Osteoblast (primary cell): ENCODE data around the gene DLG2. TPM values are rescaled to one million over a fixed set of nuclear protein-coding genes. Genes with fewer than 3 reads are reported as not detected.

Experiments used
- DNase-seq: peaks from one replicate; pipeline ENCODE4 v3.0.0; 2011; ENCODE audit warnings: low spot score, mixed read lengths; ENCODE audit not compliant: insufficient read length; ENCODE audit errors: missing footprints
- H2AFZ ChIP-seq: 2 replicates; pipeline ENCODE4 v1.6.0; 2011; ENCODE audit warnings: mild to moderate bottlenecking, low read length
- H3K27ac ChIP-seq: 2 replicates; pipeline ENCODE4 v1.5.1; 2011; ENCODE audit warnings: mild to moderate bottlenecking, low read depth, low read length, moderate library complexity
- H3K27me3 ChIP-seq: 2 replicates; pipeline ENCODE4 v1.6.0; 2012; ENCODE audit warnings: mild to moderate bottlenecking, control low read depth, inconsistent platforms, low read length, moderate library complexity; ENCODE audit not compliant: insufficient read depth
- H3K36me3 ChIP-seq: 2 replicates; pipeline ENCODE4 v1.5.1; 2011; ENCODE audit warnings: mild to moderate bottlenecking, low read length, control low read depth, moderate library complexity; ENCODE audit not compliant: insufficient read depth
- H3K4me1 ChIP-seq: 2 replicates; pipeline ENCODE4 v1.5.1; 2011; ENCODE audit warnings: mild to moderate bottlenecking, low read length, control low read depth, moderate library complexity; ENCODE audit not compliant: insufficient read depth
- H3K4me2 ChIP-seq: 2 replicates; pipeline ENCODE4 v1.6.0; 2011; ENCODE audit warnings: mild to moderate bottlenecking, low read length; ENCODE audit not compliant: insufficient read depth
- H3K4me3 ChIP-seq: fragments of 200-600 bp; sonication (generic); 3 replicates; pipeline ENCODE4 v1.5.1; 2012; ENCODE audit warnings: mild to moderate bottlenecking, low read length, inconsistent platforms; ENCODE audit not compliant: insufficient read depth
- H3K79me2 ChIP-seq: 2 replicates; pipeline ENCODE4 v1.6.0; 2012; ENCODE audit warnings: mild to moderate bottlenecking, low read length, control low read depth, inconsistent platforms; ENCODE audit not compliant: insufficient read depth
- H3K9me3 ChIP-seq: 2 replicates; pipeline ENCODE4 v1.5.1; 2011; ENCODE audit warnings: low read depth, low read length, control low read depth
- H4K20me1 ChIP-seq: 2 replicates; pipeline ENCODE4 v1.6.0; 2012; ENCODE audit warnings: mild to moderate bottlenecking, low read length, control low read depth; ENCODE audit not compliant: insufficient read depth
- CTCF ChIP-seq: IDR thresholded peaks from 2 replicates; pipeline ENCODE4 v1.5.1; 2011; ENCODE audit warnings: mild to moderate bottlenecking, low read depth, low read length, moderate library complexity; ENCODE audit errors: extremely low read depth
- total RNA-seq: library from RNA; depleted of rRNA; stranded (reverse); fragments of >200 nt; gene quantifications from 2 replicates; pipeline ENCODE4 v1.2.3, GENCODE V29; 2012

The DLG2 gene
- total RNA-seq, 1 donor = 3.3 TPM

- Histone ChIP-seq H3K4me3 (no peak overlapping the region), H2AFZ (no peak overlapping the region), H4K20me1 (no peaks in the 10 kb centered on the region), H3K27ac (no peak overlapping the region), H3K4me2 (no peak overlapping the region), H3K4me1 (no peaks in the 10 kb centered on the region), H3K9me3 (no peaks in the 10 kb centered on the region), H3K36me3 (no peaks in the 10 kb centered on the region), H3K27me3 (no peaks in the 10 kb centered on the region), H3K79me2 (no peaks in the 10 kb centered on the region)
- DNase-seq = no peak
- no peak for TF ChIP-seq CTCF
These were observed 945.7 kb downstream of the DLG2 start for GRCh38 chr11:84681456-84681855.

- Histone ChIP-seq H3K4me3 (no peak overlapping the region), H3K79me2 (no peaks in the 10 kb centered on the region), H3K27me3 (no peaks in the 10 kb centered on the region), H3K9me3 (no peaks in the 10 kb centered on the region), H4K20me1 (no peaks in the 10 kb centered on the region), H2AFZ (no peak overlapping the region), H3K4me2 (no peak overlapping the region), H3K36me3 (no peaks in the 10 kb centered on the region), H3K27ac (no peak overlapping the region), H3K4me1 (no peaks in the 10 kb centered on the region)
- TF ChIP-seq CTCF = no peak
- no peak for DNase-seq
These were observed 951.6 kb downstream of the DLG2 start for GRCh38 chr11:84675396-84676025.

- TF ChIP-seq CTCF = no peak
- Histone ChIP-seq H3K4me1 (no peaks in the 10 kb centered on the region), H3K79me2 (no peaks in the 10 kb centered on the region), H3K27me3 (no peaks in the 10 kb centered on the region), H3K4me3 (no peak overlapping the region), H4K20me1 (no peaks in the 10 kb centered on the region), H3K36me3 (no peaks in the 10 kb centered on the region), H3K4me2 (no peak overlapping the region), H2AFZ (no peak overlapping the region), H3K9me3 (no peaks in the 10 kb centered on the region), H3K27ac (no peak overlapping the region)
- DNase-seq = no peak
These were observed 953.4 kb downstream of the DLG2 start for GRCh38 chr11:84673753-84674152.

- Histone ChIP-seq H4K20me1 (no peaks in the 10 kb centered on the region), H3K27me3 (no peaks in the 10 kb centered on the region), H3K27ac (no peak overlapping the region), H3K79me2 (no peaks in the 10 kb centered on the region), H2AFZ (no peak overlapping the region), H3K4me1 (no peaks in the 10 kb centered on the region), H3K4me2 (no peak overlapping the region), H3K36me3 (no peaks in the 10 kb centered on the region), H3K4me3 (no peak overlapping the region), H3K9me3 (no peaks in the 10 kb centered on the region)
- no peak for DNase-seq
- TF ChIP-seq CTCF = no peak
These were observed 955.7 kb downstream of the DLG2 start for GRCh38 chr11:84671325-84671999.
